HPDE6-E6E7 (cell line): Measurements from ENCODE around the gene CGB1.
"Not testable (repeated sequence)": the region's sequence is repeated elsewhere in the genome, so short reads cannot be mapped to it uniquely, and the experiment has no call there.

Experiments used
- DNase-seq: peaks from one replicate; pipeline ENCODE4 v3.0.0; 2011; ENCODE audit warnings: missing footprints; ENCODE audit errors: extremely low spot score

CGB1 gene

GRCh38 chr19:49036815-49037214 lies at the start of gene CGB1:
CGB1 (minus strand) TSS chr19:49036895; CDS start chr19:49036711, 184 bp downstream.
- not testable (repeated sequence) for DNase-seq

DNA sequence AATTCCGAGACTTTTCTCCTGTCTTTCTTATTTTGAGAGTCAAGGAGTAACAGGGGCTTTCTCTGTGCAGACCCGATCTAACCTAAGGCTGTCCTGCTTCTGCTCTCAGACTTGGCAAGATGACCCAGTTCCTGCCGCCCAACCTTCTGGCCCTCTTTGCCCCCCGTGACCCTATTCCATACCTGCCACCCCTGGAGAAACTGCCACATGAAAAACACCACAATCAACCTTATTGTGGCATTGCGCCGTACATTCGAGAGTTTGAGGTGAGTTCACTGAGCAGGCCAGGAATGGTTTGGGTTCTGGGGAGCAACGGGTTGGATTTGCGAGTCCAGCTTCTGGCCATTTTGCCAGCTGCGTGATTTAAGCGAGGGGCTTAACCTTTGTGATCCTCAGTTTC lies 49.6 kb upstream of the CGB1 start:
- no peak for DNase-seq

DNA sequence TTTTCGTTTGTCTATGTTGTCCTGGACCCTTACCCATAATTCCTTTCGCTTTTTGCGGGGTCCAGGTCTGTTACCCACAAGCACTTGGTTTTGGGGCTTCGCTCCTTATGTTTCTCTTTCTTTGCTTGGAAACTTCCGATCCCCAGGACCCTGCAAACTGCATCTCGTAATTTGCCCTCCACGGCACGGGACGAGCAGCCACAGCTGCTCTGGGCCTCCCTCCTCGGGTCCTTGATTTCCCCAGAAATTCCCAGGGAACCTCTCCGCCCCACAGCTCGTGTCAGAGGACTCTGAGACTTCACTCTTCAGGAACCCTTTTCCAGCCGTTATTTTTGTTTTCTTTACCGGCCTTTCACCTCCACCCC lies 49.2 kb upstream of the CGB1 start:
- DNase-seq = no peak

DNA sequence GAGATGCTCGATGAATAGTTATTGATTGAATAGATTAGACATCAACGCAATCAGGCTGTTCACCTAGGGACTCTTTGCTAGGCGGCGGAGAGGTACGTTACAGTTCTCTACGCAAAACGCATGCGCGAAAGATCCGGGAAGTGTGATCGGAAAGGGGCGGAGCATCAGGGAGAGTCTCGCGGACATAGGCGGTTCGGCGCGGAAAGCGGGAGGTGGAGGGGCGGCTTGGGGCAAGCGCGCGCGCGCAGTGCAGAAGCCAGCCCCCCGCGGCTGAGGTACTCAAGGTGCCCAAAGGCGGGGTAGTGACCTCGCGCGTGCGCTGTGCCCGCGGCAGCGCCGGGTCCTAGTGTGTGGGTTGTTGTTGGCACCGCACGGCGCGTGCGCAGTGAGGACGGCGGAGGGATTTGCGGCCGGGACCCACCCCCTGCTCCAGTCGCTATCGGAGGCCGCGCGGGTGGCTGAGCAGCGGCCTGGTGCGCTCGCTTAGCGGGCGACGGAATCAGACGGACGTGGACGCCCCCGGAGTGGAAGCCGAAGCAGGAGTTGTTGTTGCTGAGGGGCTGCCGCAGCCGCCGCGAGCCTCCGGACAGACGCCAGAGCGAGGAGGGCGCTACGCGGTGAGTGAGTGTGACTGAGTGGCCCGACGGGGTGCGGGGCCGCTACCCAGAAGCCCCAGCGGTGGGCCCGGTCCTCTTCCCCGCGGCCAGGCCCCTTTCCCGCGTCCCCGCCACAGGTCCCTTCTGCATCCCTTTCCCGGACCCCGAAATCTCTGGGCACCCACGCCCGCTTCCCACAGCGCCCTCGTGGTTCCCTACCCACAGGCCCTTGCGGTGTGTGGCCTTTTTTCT lies 48.5 kb upstream of the CGB1 start, which contains the start of gene SNRNP70:
SNRNP70 (plus strand) TSS at position 432 of the 848 bp plus-strand sequence. CDS start 964 bp downstream, outside the sequence.
- DNase-seq = peak; percentile 100

DNA sequence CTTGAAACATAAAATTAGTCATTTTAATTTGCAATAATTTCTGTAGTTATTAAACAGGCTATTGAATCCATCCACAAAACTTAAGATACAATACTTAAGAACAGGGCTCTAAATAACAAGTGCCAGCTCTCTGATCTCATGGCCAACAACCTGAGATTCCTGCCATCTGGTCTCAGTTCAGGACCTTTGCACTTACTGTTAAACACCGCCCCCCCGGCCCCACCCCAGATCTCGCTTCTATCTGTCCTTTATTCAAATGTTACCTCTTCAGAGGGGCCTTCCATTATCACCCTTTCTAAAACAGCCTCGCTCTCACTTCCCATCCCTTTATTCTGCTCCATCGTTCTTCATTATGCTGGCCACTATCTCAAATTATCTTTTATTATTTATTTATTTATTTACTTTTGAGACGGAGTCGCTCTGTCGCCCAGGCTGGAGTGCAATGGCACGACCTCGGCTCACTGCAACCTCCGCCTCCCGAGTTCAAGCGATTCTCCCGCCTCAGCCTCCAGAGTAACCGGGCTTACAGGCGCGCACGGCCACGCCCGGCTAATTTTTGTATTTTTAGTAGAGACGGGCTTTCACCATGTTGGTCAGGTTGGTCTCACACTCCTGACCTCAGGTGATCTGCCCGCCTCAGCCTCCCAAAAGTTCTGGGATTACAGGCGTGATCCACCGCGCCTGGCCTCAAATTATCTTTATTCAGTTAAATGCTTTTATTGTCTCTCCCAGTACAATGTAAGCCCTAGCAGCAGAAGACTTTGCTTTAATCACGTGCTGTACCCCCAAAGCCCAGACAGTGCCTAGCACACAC lies 47.7 kb upstream of the CGB1 start:
- DNase-seq = no peak

GRCh38 chr19:49081273-49081672 lies 44.6 kb upstream of the CGB1 start:
- DNase-seq = no peak

DNA sequence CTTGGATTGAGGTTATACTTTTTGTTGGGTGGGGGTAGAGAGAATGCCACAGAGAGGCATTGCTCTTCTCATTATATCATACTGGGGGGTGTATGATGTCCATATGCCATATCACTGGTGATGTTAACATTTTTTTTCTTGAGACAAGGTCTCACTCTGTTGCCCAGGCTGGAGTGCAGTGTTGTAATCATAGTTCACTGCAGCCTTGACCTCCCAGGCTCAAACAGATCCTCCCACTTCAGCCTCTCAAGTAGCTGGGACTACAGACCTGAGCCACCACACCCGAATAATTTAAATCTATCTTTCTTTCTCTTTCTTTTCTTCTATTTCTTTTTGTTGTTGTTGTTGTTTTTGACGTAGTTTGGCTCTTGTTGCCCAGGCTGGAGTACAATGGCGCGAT lies 43.7 kb upstream of the CGB1 start:
- no peak for DNase-seq

DNA sequence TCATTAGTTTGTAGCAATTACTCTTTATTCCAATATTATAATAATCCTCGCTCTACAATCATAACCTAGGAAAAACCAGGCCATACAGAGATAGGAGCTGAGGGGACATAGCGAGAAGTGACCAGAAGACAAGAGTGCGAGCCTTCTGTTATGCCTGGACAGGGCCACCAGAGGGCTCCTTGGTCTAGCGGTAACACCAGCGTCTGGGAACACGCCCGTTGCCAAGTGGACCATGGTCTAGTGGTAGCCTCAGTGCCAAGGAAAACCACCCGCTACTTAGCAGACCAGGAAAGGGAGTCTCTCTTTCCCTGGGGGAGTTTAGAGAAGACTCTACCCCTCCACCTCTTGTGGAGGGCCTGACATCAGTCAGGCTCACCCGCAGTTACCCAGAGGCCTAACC lies 38.2 kb upstream of the CGB1 start:
- not testable (repeated sequence) for DNase-seq

- no peak for DNase-seq
Measured at GRCh38 chr19:49073514-49074378, 37.1 kb upstream of the CGB1 start.

- no peak for DNase-seq
Measured at GRCh38 chr19:49071860-49072547, 35.3 kb upstream of the CGB1 start.

DNA sequence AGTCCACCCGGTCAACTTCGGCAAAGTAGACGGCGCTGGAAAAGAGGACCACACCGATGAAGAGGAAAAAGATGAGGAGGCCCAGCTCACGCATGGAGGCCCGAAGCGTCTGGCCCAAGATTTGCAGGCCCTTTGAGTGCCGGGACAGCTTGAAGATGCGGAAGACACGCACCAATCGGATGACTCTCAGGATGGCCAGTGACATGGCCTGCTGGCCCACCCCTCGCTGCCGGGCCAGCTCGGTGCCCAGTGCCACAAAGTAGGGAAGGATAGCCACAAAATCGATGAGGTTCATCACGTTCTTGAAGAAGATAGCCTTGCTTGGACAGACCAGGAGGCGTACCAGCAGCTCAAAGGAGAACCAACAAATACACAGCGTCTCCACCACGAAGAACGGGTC lies 33.7 kb upstream of the CGB1 start:
- DNase-seq = no peak

GRCh38 chr19:49069026-49069425 lies 32.3 kb upstream of the CGB1 start:
- DNase-seq = no peak

DNA sequence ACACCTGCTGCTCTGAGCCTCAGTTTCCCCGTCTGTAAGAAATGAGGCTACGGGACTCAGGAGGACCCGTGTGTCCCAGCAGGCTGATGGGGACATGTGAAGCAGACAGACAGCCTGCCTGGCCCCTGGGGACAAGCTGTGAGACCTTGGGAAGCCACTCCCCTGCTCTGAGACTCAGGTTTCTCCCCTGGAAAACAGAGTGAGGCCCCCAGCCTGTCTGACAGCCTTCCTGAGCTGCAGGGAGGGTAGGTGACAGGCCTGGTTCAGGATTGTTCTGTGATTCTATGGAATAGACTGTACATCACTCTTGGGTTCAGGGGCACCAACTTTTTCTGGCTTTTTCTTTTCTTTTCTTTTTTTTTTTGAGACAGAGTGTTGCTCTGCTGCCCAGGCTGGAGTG lies 30.9 kb upstream of the CGB1 start:
- DNase-seq = no peak

DNA sequence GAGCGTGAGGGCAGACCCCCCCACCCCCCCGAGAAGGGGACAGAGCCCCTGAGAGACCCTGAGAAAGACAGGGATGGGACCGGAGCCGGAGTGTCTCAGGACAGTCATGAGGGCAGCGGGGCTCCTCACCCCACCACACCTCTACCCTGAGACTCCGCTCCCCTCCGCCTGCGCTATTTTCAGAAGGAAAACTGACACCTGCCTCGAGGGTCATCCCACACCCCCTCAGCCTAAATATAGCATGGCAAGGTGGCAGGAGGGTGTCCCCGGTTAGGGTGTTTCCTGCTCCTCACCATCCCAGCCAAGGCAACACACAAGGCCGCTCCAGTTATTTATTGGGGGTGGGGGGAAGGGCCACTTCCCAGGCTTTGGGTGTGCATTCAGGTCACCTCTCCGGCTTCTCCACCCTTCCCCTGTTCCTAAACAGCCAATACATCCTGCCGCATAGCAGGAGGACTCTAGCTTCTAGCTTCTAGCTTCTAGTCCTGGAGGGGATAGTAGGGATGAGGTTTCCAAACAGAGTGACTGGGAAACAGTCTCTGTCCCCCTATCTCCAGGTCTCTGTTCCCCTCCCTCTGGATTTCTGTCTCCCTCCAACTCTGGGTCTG lies 29.3 kb upstream of the CGB1 start:
- DNase-seq = no peak

DNA sequence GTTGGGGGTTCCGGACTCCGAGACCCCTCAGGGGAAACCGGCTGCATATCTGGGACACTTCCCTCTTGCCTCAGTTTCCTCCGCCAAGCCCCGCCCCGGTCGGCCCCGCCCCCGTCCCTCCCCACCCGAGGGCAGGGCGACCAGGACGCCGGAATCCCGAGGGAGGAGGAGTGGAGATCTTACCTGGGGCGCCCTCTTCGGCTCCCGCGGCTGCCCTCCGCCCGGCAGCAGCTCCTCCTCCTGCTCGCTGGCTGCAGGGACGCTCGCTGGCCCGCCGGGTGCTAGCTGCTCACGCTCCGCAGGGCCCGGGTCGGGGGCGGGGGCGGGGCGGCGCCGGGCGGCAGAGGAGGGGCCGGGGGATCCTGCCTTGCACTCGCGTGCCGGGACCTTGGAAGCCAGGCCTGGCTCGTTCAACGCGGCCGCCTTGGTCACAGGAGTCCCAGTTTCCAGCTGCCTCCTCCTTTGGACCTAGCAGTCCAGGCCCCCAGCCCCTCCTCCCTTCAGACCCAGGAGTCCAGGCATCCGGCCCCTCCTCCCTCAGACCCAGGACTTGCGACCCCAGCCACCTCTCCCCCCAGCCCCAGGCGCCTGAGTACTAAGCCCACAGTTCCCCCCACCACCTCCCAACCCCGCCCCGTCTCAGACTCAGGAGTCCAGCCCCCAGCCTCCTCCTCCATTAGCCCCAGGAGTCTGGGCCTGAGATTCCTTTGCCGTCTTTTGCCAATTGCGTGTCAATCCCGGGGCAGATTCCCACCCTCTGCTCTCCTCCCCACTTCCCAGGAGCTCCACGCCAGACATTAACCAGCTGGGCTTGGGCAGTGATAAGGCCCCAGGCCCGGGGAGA lies 28.3 kb upstream of the CGB1 start, which contains the start of gene NTF4:
NTF4 (minus strand) TSS at position 51 of the 844 bp plus-strand sequence. CDS start 2,821 bp downstream, outside the sequence.
- peak; percentile 85 for DNase-seq

- peak; percentile 84 for DNase-seq
Measured at GRCh38 chr19:49064029-49064629, 27.4 kb upstream of the CGB1 start.

DNA sequence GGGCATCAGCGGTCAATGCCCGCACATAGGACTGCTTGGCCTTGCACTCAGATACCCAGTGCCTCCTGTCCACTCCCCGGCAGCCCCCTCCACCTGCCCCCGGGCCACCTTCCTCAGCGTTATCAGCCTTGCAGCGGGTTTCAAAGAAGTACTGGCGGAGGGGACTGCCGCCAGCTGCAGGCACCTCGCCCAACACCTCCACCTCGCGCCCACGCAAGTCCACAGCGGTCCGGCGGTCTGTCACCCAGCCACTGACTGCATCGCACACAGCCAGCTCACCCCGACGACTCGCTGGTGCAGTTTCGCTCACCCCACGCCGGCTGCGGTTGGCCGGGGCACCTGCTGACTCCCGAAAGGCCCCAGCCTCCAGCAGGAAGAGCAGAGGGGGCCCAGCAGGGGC lies 24.8 kb upstream of the CGB1 start:
- no peak for DNase-seq

DNA sequence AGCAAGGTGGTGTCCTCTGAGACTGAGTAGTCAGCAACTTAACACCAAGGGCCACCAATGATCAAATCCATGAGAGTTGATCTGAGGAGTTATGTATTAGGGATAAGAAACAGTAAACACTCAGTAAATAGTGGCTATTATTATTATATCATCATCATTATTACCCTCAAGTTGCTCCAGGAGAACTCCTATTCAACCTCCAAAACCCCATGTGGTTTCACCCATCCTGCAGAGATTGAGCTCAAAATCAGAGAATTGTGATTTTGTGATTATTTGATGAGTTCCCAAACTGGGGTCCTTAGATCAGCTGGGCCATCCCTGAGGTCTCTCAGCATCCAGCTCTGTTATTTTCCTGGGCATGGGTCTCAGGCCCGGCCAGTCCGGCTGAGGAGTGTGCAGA lies 24.3 kb upstream of the CGB1 start:
- no peak for DNase-seq

GRCh38 chr19:49059053-49059452 lies 22.4 kb upstream of the CGB1 start:
- no peak for DNase-seq
